GM18861 (cell line): ENCODE data around the gene PDIA5.

Experiments used
- ATAC-seq: cut with Tn5 transposase; IDR thresholded peaks from one replicate; pipeline ENCODE4 v1.9.1; 2021; ENCODE audit not compliant: unreplicated experiment

The PDIA5 gene

GRCh38 chr3:123159926-123160635, 93.3 kb downstream of the PDIA5 start:
- no peak for ATAC-seq

- ATAC-seq, result no peak
Observed at GRCh38 chr3:123161167-123161566, 94.3 kb downstream of the PDIA5 start.

DNA sequence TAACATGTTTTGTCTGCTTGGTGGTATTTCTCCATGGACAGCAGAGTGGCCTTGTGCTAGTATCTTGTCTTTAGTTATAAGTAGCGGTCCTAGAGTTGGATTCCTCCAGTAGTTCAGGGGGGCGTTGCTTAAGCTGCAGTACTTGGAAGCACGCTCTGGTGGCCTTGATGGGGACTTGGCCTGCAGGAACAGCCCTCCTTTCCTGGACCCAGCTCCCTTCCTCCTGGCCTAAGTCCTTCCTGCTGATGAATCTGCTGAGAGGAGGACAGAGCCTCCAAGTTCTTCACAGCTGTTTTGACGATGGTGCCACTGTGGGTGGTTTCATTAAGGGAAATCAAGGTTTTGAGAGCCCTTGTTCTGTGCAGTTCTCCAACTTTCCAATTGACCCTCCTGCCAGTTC, 96.3 kb downstream of the PDIA5 start:
- ATAC-seq, result no peak

DNA sequence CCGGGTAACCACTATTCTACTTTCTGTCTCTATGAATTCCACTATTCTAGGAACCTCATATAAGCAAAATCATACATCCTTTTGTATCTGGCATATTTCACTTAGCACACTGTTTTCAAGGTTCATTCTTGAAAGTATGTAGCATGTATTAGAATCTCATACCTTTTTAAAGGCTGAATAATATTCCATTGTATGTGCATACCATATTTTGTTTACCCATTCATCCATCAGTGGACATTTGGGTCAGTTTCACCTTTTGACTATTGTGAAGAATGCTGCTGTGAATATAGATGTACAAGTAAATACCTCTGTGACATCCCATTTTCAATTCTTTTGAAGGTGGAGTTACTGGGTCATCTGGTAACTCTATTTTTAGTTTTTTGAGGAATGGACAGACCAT, 98.3 kb downstream of the PDIA5 start:
- no peak for ATAC-seq

GRCh38 chr3:123167686-123168085, 100.9 kb downstream of the PDIA5 start:
- ATAC-seq, result no peak

DNA sequence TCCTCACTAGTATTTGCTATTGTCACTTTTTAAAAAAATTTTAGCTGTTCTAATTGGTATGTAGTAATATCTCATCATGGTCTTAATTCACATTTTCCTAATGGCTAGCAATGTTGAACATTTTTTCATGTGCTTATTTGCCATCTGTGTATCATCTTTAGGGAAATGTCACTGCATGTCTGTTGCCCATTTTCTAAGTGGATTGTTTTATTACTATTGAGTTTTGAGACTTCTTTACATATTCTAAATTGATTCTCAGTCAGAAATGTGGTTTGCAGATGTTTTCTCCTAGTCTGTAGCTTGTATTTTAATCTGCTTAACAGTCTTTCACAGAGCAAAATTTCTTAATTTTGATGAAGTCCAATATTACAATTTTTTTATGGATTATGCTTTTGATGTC, 101.3 kb downstream of the PDIA5 start:
- no peak for ATAC-seq

GRCh38 chr3:123168605-123169004, 101.8 kb downstream of the PDIA5 start:
- no peak for ATAC-seq

GRCh38 chr3:123169492-123169929, 102.7 kb downstream of the PDIA5 start:
- no peak for ATAC-seq

DNA sequence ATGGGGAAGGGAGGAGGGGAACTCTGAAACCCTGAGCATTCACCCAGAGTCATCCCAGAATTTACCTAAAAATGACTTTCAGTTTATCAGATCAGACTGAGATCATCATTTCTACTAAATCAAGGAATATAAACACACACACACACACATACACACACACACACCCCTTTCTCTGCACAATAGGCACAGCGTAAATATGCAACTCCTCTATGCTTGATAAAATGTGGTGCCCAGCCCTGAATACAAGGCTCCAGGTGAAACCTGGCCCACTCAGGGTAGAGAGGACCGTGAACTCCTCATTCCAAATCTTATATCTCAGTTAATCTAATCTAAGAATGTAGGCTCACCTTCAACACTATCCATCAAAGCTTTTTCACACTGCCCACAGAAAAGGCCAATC, 103.1 kb downstream of the PDIA5 start:
- no peak for ATAC-seq

DNA sequence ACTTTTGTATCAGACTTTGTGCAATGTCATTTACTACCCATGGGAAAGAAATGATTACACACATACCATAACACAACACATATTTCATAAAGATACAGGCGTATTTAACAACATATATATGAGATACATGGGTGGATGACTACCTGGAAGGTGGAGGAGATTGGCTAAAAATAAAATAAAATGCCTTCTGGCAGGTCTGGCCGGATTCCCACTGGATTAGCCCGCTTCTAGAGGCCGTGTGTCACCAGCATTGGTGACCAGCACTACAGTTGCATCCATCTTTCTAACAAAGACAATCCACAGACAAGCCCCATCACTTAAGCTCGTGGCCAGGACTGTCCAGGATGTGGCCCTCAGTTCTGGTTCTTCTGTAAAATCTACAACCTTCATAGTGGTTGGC, 114.0 kb downstream of the PDIA5 start:
- ATAC-seq, result no peak

GRCh38 chr3:123186695-123187094, 119.9 kb downstream of the PDIA5 start:
- ATAC-seq, result no peak

- no peak for ATAC-seq
Observed at GRCh38 chr3:123188058-123188457, 121.2 kb downstream of the PDIA5 start.

DNA sequence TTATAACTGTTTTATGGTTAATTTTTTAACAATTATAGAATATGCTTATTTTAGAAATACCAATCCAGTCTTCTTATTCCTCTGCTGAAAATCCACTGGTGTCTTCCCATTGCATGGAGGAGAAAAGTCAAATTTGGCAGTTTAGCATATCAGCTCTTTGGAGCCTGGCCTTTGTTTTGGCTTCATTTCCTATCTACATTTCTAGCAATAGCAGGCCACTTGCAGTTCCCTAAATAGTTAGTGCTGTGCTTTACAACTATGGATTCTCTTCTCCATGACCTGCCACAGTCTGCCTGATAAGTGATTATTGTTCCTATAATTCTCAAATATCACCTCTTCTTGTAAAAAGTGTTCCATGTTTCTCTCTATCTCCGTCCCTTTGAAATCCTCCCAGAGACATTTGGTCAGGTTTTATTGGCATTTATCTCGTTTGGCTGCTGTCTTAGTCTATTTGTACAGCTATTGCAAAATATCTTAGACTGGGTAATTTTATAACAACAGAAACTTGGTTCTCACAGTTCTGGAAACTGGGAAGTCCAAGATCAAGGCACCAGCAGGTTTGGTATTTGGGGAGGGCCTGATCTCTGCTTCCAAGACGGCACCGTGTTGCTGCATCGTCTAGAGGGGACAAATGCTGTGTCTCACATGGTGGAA, 126.8 kb downstream of the PDIA5 start:
- no peak for ATAC-seq

- no peak for ATAC-seq
Observed at GRCh38 chr3:123194552-123194951, 127.7 kb downstream of the PDIA5 start.

GRCh38 chr3:123198372-123198771, 131.5 kb downstream of the PDIA5 start:
- ATAC-seq, result no peak

GRCh38 chr3:123201223-123201556, 134.4 kb downstream of the PDIA5 start:
- ATAC-seq, result no peak

DNA sequence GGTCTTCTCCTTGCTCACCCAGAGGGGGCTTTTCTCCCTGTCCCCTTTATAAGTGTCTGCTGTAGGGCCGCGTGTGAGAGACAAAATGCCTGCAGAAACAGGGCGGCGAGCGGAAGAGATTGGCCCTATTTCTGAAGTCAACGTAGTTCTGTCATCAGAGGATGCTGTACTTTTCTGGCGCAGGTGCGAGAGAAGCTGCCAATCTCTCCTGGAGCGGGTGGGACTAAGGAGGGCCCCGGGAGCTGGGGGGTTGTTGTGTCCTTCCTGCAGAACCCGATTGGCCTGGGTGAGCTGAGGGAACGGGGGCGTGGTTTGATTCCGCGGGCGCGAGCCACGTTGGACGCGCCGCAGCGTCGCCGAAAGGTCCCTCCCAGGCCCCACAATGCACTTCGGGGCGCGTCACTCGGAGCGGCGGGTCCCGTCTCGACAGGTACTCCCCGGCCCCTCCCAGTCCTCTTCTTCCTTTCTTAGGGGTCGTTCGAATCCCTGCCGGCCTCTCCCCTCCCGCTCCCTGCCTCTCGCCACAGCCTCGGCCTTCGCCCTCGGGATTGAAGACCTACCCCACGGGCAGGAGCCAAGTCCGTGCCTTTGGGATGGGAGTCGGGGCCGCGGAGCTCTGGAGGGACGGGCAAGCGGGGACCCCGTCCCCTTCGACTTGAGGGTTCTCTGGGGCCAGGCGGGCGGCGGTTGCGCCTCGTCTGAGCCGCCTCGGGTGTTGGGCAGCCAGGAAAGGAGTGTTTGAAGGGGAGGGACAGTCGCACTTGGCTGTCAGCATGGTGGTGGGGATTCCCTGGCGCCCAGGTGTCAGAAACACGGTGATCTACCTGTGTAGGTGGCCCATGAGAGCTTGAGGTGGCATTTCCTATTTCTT, 135.0 kb downstream of the PDIA5 start, which contains the start of gene SEC22A:
SEC22A (plus strand) TSS at position 387 of the 871 bp plus-strand sequence. CDS start 7,275 bp downstream, outside the sequence.
- ATAC-seq, result peak; percentile 88

DNA sequence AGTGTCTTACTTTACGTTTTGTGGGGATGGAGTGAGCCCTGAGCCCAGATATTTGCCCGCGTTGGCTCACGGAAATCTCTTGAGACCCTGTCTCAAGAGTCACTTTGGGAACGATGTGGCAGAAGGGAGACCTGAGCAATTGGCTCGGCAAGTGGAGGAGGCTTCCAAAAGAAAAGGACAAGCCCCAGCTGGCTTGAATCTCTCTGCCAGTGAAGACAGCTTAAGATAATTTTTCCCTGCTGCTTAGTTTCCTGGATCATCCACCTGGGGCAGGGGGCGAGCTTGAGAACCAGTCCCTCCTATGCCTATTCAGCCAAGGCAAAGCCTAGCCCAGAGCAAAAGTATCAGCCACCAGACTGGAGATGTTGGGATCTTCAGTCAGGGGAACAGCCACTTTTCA, 135.6 kb downstream of the PDIA5 start:
- ATAC-seq, result no peak
